GM12878 (cell line): Measurements from ENCODE around the gene TFPI2.

Experiments used
- ASH2L ChIP-seq: fragments of 300-600, 200-600 bp; sonication (generic); IDR thresholded peaks from 2 replicates; pipeline ENCODE4 v1.6.1; 2017; ENCODE audit warnings: low read depth, mild to moderate bottlenecking, borderline replicate concordance
- BHLHE40 ChIP-seq, 2 experiments: fragments of 450-650 bp in 1 of 2; IDR thresholded peaks; 2 replicates each; pipeline ENCODE4 v1.6.1; 2011 to 2017; ENCODE audit warnings: low read depth in 2 of 2, borderline replicate concordance in 1 of 2, improper control_type of control experiment in 1 of 2, low read length in 1 of 2, mild to moderate bottlenecking in 1 of 2
- BRCA1 ChIP-seq: IDR thresholded peaks from 2 replicates; pipeline ENCODE4 v1.6.1; 2011; ENCODE audit warnings: low read depth, low read length, improper control_type of control experiment
- POLR2A ChIP-seq: IDR thresholded peaks from 2 replicates; pipeline ENCODE4 v1.6.1; 2011; ENCODE audit warnings: low read depth, mild to moderate bottlenecking, low read length
- SRF ChIP-seq, 2 experiments: IDR thresholded peaks; 2 replicates each; pipeline ENCODE4 v1.6.1; 2011; ENCODE audit warnings: low read depth in 2 of 2, low read length in 2 of 2, mild to moderate bottlenecking in 1 of 2, moderate library complexity in 1 of 2
- TAF1 ChIP-seq: IDR thresholded peaks from 2 replicates; pipeline ENCODE4 v1.6.1; 2011; ENCODE audit warnings: mild to moderate bottlenecking, low read depth, low read length, borderline replicate concordance
- ZZZ3 ChIP-seq: IDR thresholded peaks from 2 replicates; pipeline ENCODE4 v1.6.1; 2011; ENCODE audit warnings: low read depth; ENCODE audit not compliant: control insufficient read depth, insufficient read length
- TF ChIP-seq, protein P1 (sequence below), 3 experiments: IDR thresholded peaks in 2 of 3; conservative IDR thresholded peaks in 1 of 3; 2 replicates each; pipeline ENCODE4 v1.5.1; 2011; ENCODE audit warnings: low read depth in 3 of 3, low read length in 3 of 3, mild to moderate bottlenecking in 3 of 3, control low read depth in 2 of 3, moderate library complexity in 2 of 3, inconsistent platforms in 1 of 3, mixed read lengths in 1 of 3; ENCODE audit not compliant: control insufficient read depth in 2 of 3, insufficient read depth in 1 of 3; ENCODE audit errors: extremely low read depth in 1 of 3

DNA sequence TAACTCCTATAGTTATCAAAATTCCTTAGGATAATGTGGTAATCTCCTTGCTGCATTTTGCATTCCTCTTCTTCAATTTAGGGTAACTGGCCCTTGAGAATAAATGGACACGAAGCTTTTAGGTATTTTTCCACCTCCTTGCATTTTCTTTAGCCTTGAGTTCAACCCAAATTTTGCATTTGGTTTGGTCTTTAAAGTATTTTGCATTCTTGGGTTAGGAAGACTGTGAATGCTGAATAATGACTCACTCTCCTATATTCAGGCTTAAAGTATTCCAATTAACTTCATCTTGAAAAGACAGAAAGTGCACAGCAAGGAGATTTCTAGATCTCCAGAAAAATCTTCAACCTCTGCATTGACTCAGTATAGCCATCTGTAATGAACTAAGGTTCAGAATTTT lies 47.3 kb downstream of the TFPI2 start:
- no peak for TF ChIP-seq SRF (IDR thresholded peaks at IDR 0.05; ENCODE audit: low read depth in 2 of 2, low read length in 2 of 2)
- no peak for TF ChIP-seq ZZZ3
- TF ChIP-seq POLR2A = no peak
- TF ChIP-seq, protein P1, sequence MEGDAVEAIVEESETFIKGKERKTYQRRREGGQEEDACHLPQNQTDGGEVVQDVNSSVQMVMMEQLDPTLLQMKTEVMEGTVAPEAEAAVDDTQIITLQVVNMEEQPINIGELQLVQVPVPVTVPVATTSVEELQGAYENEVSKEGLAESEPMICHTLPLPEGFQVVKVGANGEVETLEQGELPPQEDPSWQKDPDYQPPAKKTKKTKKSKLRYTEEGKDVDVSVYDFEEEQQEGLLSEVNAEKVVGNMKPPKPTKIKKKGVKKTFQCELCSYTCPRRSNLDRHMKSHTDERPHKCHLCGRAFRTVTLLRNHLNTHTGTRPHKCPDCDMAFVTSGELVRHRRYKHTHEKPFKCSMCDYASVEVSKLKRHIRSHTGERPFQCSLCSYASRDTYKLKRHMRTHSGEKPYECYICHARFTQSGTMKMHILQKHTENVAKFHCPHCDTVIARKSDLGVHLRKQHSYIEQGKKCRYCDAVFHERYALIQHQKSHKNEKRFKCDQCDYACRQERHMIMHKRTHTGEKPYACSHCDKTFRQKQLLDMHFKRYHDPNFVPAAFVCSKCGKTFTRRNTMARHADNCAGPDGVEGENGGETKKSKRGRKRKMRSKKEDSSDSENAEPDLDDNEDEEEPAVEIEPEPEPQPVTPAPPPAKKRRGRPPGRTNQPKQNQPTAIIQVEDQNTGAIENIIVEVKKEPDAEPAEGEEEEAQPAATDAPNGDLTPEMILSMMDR (IDR thresholded peaks at IDR 0.05 in 2 of 3, conservative IDR thresholded peaks at IDR 0.05 in 1 of 3; ENCODE audit: control insufficient read depth in 2 of 3, extremely low read depth in 1 of 3, insufficient read depth in 1 of 3, low read depth in 3 of 3, low read length in 3 of 3) = no peak
- TF ChIP-seq TAF1 = no peak
- TF ChIP-seq ASH2L = no peak
- no peak for TF ChIP-seq BRCA1
- TF ChIP-seq BHLHE40 (IDR thresholded peaks at IDR 0.05; ENCODE audit: borderline replicate concordance in 1 of 2, low read depth in 2 of 2, low read length in 1 of 2) = no peak
